A549 (cell line): ENCODE data around the gene SLC27A1.

ENCODE experiments used
- CEBPB ChIP-seq, 2 experiments: fragments of >200 bp in 1 of 2; sonication (Bioruptor Twin) in 1 of 2; formaldehyde crosslinking in 1 of 2; IDR thresholded peaks; 2 replicates each; pipeline ENCODE4 v1.6.1; 2012 to 2016
- CHD2 ChIP-seq: fragments of 150-350 bp; IDR thresholded peaks from 2 replicates; pipeline ENCODE4 v1.6.1; 2014; ENCODE audit warnings: low read length; ENCODE audit not compliant: partially characterized antibody
- CTCF ChIP-seq: fragments of >200 bp; sonication (Bioruptor Twin); formaldehyde crosslinking; IDR thresholded peaks from 3 replicates; pipeline ENCODE4 v1.5.1; 2016
- ESRRA ChIP-seq: fragments of 150-350 bp; IDR thresholded peaks from 2 replicates; pipeline ENCODE4 v1.6.1; 2014; ENCODE audit warnings: mild to moderate bottlenecking, low read length, borderline replicate concordance
- KDM5A ChIP-seq: fragments of 200-600 bp; sonication (generic); IDR thresholded peaks from 2 replicates; pipeline ENCODE4 v1.6.1; 2016; ENCODE audit warnings: antibody characterized with exemption, mild to moderate bottlenecking
- POLR2A ChIP-seq: IDR thresholded peaks from 2 replicates; pipeline ENCODE4 v1.6.1; 2012; ENCODE audit warnings: mild to moderate bottlenecking, low read length
- RCOR1 ChIP-seq: fragments of 150-350 bp; IDR thresholded peaks from 2 replicates; pipeline ENCODE4 v1.6.1; 2014; ENCODE audit warnings: antibody characterized with exemption, low read length, low read depth
- RFX5 ChIP-seq: fragments of 450-650 bp; IDR thresholded peaks from 2 replicates; pipeline ENCODE4 v1.7.1; 2014; ENCODE audit warnings: antibody characterized with exemption, mild to moderate bottlenecking, moderate library complexity
- TFCP2L1 ChIP-seq: fragments of 250-450 bp; sonication (Bioruptor Pico); IDR thresholded peaks from 2 replicates; pipeline ENCODE4 v1.5.0; 2021; ENCODE audit warnings: mild to moderate bottlenecking
- TP53 ChIP-seq: fragments of 250-450 bp; sonication (Bioruptor Pico); IDR thresholded peaks from 2 replicates; pipeline ENCODE4 v1.5.0; 2021; ENCODE audit warnings: mild to moderate bottlenecking, moderate library complexity
- TF ChIP-seq, protein P1 (sequence below): IDR thresholded peaks from 2 replicates; pipeline ENCODE4 v1.6.1; 2012
- TF ChIP-seq, protein P2 (sequence below): fragments of 200-600 bp; sonication (generic); IDR thresholded peaks from 2 replicates; pipeline ENCODE4 v1.6.1; 2016; ENCODE audit warnings: antibody characterized with exemption, mild to moderate bottlenecking, moderate library complexity

GRCh38 chr19:17526922-17527321 is 56.6 kb downstream of the SLC27A1 start:
- TF ChIP-seq TP53 (CRISPR knock-in tag) (no peak), TFCP2L1 (CRISPR knock-in tag) (no peak), POLR2A (no peak), CTCF (no peak), RCOR1 (no peak), RFX5 (no peak), ESRRA (no peak), CEBPB (IDR thresholded peaks at IDR 0.05) (no peak), KDM5A (no peak), CHD2 (no peak)
- TF ChIP-seq, protein P1, sequence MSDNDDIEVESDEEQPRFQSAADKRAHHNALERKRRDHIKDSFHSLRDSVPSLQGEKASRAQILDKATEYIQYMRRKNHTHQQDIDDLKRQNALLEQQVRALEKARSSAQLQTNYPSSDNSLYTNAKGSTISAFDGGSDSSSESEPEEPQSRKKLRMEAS = no peak
- TF ChIP-seq, protein P2, sequence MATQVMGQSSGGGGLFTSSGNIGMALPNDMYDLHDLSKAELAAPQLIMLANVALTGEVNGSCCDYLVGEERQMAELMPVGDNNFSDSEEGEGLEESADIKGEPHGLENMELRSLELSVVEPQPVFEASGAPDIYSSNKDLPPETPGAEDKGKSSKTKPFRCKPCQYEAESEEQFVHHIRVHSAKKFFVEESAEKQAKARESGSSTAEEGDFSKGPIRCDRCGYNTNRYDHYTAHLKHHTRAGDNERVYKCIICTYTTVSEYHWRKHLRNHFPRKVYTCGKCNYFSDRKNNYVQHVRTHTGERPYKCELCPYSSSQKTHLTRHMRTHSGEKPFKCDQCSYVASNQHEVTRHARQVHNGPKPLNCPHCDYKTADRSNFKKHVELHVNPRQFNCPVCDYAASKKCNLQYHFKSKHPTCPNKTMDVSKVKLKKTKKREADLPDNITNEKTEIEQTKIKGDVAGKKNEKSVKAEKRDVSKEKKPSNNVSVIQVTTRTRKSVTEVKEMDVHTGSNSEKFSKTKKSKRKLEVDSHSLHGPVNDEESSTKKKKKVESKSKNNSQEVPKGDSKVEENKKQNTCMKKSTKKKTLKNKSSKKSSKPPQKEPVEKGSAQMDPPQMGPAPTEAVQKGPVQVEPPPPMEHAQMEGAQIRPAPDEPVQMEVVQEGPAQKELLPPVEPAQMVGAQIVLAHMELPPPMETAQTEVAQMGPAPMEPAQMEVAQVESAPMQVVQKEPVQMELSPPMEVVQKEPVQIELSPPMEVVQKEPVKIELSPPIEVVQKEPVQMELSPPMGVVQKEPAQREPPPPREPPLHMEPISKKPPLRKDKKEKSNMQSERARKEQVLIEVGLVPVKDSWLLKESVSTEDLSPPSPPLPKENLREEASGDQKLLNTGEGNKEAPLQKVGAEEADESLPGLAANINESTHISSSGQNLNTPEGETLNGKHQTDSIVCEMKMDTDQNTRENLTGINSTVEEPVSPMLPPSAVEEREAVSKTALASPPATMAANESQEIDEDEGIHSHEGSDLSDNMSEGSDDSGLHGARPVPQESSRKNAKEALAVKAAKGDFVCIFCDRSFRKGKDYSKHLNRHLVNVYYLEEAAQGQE = no peak
